Muscle of back (tissue), 11 donors: ENCODE measurements around the gene SEC23IP. TPM values are rescaled to one million over a fixed set of nuclear protein-coding genes. Genes with fewer than 3 reads are reported as not detected.
"Not testable (repeated sequence)": the region's sequence is repeated elsewhere in the genome, so short reads cannot be mapped to it uniquely, and the experiment has no call there.

Experiments
- DNase-seq, 3 donors: peaks; one replicate each; pipeline versions ENCODE4 v3.0.0 to v3.0.0-alpha.2; 2013
- polyA plus RNA-seq, 10 donors: library from polyadenylated mRNA; unstranded; fragments of 120-200 nt; gene quantifications; one replicate each; pipeline ENCODE4 v1.2.1, GENCODE V29; 2013; ENCODE audit not compliant: insufficient read length in 10 of 10

Gene SEC23IP
- polyA plus RNA-seq, 10 donors, result 35.9 to 58.5 (median 46.3) TPM

DNA sequence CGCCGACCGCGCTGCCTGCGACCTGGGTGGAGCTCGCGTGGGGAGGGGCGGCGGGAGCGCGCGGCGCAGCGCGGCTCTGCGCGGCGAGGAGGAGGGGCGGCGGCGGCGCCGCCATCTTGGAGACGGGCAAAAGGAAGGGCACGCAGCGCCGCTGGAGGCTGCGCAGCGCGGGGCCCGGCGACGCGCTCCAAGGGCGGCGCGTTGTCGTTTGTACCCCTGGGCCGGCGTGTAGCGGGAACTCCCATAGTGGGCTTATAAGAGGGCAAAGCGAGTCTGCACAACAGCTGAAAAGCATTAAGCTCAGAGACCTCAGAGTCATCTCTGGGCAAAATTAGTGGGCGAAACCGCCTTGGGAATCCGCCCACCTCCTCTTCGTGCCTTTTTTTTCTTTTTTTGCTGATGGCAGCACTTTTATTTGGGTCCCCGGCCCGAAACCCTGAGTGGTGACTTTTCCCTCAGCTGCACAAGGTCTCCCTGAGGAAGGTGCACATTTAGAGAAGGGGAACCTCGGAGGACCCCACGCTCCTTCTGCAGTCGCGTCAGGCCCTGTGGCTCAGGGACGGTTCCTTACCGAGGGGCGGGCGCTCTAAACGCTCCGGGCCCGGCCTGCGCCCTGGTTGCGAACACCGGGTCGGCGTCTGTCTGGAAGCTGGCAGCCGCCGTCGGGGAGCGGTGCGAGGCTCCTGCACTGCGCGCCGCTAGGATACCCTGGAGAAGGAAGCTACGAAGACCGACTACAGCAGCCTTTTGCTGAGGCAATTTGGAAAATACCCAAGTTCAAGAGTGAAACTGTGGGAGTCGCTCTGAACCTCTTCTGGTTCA is 19.5 kb upstream of the SEC23IP start:
- peak; percentile 88 to 97 (median 96) for DNase-seq

DNA sequence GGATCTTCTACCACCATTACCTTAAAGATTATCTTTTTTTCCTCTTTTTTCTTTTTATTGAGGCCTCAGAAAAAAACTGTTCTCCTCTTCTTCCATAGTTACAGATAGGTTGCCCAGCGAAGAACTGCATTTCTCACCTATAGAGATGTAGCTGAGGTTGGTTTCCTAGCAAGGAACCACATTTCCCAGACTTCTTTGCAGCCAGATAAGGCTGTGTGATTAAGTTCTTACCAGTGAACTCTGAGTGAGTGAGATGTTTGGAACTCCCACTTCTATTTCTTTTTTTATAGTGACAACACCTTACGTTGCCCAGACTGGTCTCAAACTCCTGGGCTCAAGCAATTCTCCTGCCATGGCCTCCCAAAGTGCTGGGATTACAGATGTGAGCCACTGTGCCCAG is 14.0 kb upstream of the SEC23IP start:
- no peak for DNase-seq

DNA sequence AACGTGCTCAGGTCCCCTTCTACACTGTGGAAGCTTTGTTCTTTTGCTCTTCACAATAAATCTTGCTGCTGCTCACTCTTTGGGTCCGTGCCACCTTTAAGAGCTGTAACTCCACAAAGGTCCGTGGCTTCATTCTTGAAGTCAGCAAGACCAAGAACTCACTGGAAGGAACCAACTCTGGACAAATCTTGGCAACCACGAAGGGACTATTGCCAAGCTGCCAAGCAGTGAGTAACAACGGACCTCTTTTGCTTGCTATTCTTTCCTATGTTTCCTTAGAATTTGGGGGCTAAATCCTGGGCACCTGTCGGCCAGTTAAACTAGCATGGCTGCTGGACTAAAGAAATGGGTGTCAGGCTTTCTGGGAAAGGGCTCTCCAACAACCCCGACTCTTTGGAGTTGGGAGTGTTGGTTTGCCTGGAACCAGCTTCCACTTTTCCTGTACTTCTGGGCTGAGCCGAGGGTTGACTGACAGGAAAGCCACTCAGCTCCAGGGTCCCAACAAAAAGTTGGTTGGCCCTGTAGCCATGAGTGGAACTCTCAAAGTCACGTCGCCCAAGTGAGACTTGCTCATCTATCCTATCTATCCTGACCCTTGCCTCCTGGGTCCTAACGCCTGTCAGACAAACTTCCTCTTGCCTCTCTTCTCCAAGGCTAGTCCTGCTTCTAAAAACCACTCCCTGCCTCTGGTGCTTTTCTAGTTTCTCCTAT is 8.5 kb upstream of the SEC23IP start:
- not testable (repeated sequence) for DNase-seq

DNA sequence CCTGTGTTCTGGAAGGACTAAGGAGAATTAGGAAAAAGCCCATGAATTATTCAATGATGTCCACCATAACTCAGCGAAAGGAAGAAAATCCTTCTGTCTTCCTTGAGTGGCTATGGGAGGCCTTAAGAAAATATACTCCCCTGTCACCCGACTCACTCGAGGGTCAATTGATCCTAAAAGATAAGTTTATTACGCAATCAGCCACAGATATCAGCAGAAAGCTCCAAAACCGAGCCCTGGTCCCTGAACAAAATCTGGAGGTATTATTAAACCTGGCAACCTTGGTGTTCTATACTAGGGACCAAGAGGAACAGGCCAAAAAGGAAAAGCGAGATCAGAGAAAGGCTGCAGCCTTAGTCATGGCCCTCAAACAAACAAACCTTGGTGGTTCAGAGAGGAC is 6.5 kb upstream of the SEC23IP start:
- not testable (repeated sequence) for DNase-seq

- not testable (repeated sequence) for DNase-seq
Measured at GRCh38 chr10:119888715-119889114, 3.8 kb upstream of the SEC23IP start.

DNA sequence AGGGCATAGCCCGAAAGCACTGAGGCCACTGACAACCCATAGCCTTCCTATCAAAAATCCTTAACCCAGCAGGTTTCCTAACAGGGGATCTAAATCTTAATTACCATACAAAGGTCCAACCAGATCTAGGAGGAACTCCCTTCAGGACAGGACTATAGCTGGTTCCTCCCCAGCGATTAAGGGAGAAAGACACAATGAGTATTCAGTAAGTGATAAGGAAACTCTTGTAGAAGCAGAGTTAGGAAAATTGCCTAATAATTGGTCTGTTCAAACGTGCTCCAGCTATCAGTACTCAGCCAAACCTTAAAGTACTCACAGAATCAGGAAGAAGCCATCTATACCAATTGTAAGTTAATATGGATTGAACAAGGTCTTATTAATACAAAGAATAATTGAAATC is 3.3 kb upstream of the SEC23IP start:
- not testable (repeated sequence) for DNase-seq

- not testable (repeated sequence) for DNase-seq
Measured at GRCh38 chr10:119890307-119890706, 2.2 kb upstream of the SEC23IP start.

DNA sequence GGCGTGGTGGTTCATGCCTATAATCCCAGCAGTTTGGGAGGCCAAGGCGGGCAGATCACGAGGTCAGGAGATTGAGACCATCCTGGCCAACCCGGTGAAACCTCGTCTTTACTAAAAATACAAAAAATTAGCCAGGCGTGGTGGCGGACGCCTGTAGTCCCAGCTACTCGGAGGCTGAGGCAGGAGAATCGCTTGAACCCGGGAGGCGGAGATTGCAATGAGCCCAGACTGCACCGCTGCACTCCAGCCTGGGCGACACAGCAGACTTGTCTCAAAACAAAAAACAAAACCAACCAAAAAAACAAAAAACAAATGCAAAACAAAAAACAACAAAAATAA is 712 bp upstream of the SEC23IP start:
- DNase-seq, result not testable (repeated sequence)

- peak in 1 of 3 donors; percentile 8 for DNase-seq
Measured at GRCh38 chr10:119893074-119893473, 544 bp downstream of the SEC23IP start.

GRCh38 chr10:119893845-119894427 is 1.4 kb downstream of the SEC23IP start:
- no peak for DNase-seq

- DNase-seq, result no peak
Measured at GRCh38 chr10:119896061-119896655, 3.6 kb downstream of the SEC23IP start.

DNA sequence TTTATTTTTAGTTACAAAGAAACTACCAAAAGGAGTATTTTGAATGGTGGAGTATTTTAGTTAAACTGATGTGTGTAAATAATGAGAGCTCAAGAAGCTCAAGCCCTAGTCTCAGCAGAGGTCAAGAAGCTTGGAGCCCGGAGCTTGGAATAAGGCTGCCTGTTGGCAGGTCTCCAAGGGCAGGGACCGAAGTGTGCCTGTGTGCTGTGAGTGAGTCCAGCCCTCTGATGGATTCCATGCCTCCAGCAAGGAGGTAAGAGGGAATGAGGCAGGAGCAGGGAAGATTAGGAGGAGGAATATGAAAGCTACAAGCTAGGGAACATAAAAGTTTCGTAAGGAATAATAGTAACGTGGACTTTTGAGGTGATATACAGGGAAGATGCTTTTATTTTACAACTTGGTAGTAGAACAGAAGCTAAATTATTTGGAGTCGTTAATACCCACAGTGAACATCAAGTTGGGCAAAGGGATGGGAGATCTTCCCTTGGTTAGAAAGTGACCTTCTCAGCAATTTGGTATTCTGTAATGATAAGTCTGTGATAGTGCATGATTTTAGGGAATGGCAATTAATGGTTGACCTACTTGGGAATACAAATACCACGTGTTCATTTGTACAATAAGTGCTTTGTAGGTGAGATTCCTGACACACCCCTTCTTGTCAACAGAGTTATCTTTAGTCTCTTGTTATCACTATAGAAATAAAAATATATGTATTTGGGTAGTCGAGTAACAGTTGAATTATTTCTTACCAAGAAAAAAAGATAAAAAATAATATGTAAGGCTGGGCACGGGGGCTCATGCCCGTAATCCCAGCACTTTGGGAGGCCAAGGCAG is 4.6 kb downstream of the SEC23IP start:
- peak in 1 of 3 donors; percentile 16 for DNase-seq

- DNase-seq, result no peak
Measured at GRCh38 chr10:119898577-119898976, 6.0 kb downstream of the SEC23IP start.

DNA sequence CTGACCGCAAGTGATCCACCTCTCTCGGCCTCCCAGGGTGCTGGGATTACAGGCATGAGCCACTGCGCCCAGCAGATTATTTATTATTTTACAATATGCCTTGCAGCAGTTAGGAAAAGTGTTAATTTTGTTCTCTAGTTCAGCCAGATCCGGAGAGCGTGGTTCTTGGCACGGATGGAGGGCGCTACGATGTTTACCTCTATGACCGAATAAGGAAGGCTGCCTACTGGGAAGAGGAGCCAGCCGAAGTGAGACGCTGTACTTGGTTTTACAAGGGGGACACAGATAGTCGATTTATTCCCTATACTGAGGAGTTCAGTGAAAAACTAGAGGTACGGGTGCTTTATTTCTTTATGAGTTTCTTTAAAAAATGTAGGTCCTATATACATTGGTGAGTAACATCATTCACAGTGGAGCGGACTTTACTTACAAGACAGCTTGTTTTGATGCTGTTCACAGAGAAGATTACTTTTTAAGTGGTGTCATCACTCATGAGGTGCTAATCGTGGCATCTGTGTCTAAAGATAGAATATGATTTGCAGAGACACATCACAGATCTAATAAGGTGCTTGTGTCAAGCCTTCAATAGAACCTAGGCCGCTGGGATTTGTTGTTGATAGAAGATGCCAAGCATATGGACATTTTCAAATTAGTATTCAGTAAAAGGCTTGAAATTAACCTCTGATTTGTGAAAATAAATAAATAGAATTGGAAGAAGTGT is 11.6 kb downstream of the SEC23IP start:
- no peak for DNase-seq

DNA sequence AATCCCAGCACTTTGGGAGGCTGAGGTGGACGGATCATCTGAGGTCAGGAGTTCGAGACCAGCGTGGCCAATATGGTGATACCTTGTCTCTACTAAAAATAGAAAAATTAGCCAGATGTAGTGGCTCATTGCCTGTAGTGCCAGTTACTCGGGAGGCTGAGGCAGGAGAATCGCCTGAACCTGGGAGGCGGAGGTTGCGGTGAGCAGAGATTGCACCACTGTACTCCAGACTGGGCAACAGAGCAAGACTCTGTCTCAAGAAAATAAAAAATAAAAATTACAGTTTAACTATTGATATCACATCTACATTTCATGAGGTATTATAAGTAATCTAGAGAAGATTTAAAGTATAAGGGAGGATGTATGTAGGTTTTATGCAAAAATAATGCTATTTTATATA is 15.2 kb downstream of the SEC23IP start:
- DNase-seq, result not testable (repeated sequence)

- DNase-seq, result peak in 1 of 3 donors; percentile 16
Measured at GRCh38 chr10:119908166-119908565, 15.6 kb downstream of the SEC23IP start.

GRCh38 chr10:119910689-119911088 is 18.2 kb downstream of the SEC23IP start:
- no peak for DNase-seq

DNA sequence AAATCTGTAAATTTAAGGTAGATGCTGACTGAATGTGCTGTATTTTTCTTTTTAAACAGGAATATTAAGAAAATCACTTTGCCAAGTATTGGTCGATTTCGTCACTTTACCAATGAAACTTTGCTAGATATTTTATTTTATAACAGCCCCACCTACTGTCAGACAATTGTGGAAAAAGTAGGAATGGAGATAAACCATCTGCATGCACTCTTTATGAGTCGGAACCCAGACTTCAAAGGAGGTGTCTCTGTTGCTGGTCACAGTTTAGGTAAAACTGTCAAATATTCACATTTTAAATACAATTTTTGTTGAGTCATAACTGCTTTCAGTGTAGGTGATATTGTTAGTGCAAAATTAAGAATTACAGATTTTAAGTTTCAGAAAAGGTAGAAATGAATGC is 25.2 kb downstream of the SEC23IP start:
- no peak for DNase-seq

DNA sequence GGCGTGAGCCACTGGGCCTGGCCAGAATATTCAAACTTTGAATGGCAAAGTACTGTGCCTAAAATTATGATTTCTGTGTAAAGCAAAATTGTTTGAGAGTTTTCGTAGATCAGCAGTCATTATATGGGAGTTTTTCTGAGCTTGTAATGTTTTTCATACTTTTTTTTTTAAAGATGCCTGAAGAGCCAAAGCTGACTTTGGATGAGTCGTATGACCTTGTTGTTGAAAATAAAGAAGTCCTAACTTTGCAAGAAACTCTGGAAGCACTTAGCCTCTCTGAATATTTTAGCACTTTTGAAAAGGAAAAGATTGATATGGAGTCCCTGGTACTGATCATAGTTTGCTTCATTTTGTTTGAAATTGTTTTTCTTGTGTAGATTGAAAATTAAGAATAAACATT is 26.7 kb downstream of the SEC23IP start:
- no peak for DNase-seq

DNA sequence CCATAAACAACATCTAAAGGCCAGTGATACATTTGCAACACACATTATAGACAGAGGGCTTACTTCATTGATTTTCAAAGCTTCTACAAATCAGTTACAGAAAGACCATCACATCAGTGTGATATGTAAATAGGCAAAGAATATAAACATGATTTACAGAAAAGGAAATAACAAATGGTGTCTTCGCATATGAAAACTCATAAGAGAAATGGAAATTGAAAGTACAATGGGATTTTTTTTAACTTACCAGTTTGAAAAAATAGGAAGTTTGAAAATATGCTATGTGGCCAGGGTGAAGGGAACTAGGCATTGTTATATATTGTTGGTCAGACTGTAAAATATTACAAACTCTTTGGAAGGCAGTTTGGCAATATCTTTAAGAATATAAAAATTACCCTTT is 27.3 kb downstream of the SEC23IP start:
- DNase-seq, result no peak

GRCh38 chr10:119928411-119928810 is 35.9 kb downstream of the SEC23IP start:
- no peak for DNase-seq
